K562 (cell line): ENCODE results near the gene KCTD19. TPM values are rescaled to one million over a fixed set of nuclear protein-coding genes. Genes with fewer than 3 reads are reported as not detected.

ENCODE experiments used
- BACH1 ChIP-seq: fragments of 200-800 bp; sonication (Bioruptor generic); IDR thresholded peaks from 2 replicates; pipeline ENCODE4 v1.6.1; 2016; ENCODE audit warnings: missing genetic modification characterization, missing compliant biosample characterization
- CBX3 ChIP-seq, 2 experiments: IDR thresholded peaks; 1 replicate in 1 of 2; 2 replicates in 1 of 2; pipeline ENCODE4 v1.6.1; 2012; ENCODE audit warnings: inconsistent platforms in 2 of 2, low read length in 2 of 2, borderline replicate concordance in 1 of 2, control low read depth in 1 of 2
- FOXM1 ChIP-seq, 2 experiments: fragments of 450-650 bp in 1 of 2; sonication (generic) in 1 of 2; formaldehyde crosslinking in 1 of 2; IDR thresholded peaks; 2 replicates each; pipeline versions ENCODE4 v1.6.1 to v1.9.0; 2017 to 2022; ENCODE audit warnings: low read depth in 2 of 2, mild to moderate bottlenecking in 2 of 2, missing genetic modification reagents in 1 of 2, moderate library complexity in 1 of 2
- GTF2A2 ChIP-seq: IDR thresholded peaks from 2 replicates; pipeline ENCODE4 v1.6.1; 2016; ENCODE audit warnings: mild to moderate bottlenecking, missing genetic modification characterization, missing compliant biosample characterization
- HMG20B ChIP-seq: fragments of 250-450 bp; sonication (Bioruptor Pico); IDR thresholded peaks from 2 replicates; pipeline ENCODE4 v1.5.0; 2021; ENCODE audit warnings: mild to moderate bottlenecking
- KAT2B ChIP-seq: IDR thresholded peaks from one replicate; pipeline ENCODE4 v1.6.1; 2012; ENCODE audit warnings: low read depth, mild to moderate bottlenecking, control low read depth, inconsistent platforms, low read length, moderate library complexity
- NR2C1 ChIP-seq, 2 experiments: fragments of 450-650 bp; IDR thresholded peaks; 2 replicates each; pipeline ENCODE4 v1.6.1; 2017; ENCODE audit warnings: mild to moderate bottlenecking in 2 of 2, antibody characterized with exemption in 1 of 2, inconsistent platforms in 1 of 2, missing compliant biosample characterization in 1 of 2, missing genetic modification characterization in 1 of 2
- NR2F6 ChIP-seq: fragments of 450-650 bp; formaldehyde crosslinking; IDR thresholded peaks from 2 replicates; pipeline ENCODE4 v1.4.0; 2020; ENCODE audit warnings: mild to moderate bottlenecking
- SRSF7 ChIP-seq: fragments of 200-400 bp; formaldehyde crosslinking; optimal IDR thresholded peaks from 2 replicates; pipeline ENCODE3; 2017; ENCODE audit warnings: mild to moderate bottlenecking, low read depth, low read length
- polyA plus RNA-seq, 8 experiments: library from polyadenylated mRNA; depleted of rRNA in 4 of 8; stranded (reverse) in 5 of 8; unstranded in 3 of 8; fragments of >200 nt; fragmentation: Nextera tagmentation in 2 of 8; fragmentation: Illumina TruSeq in 1 of 8; extraction: Ambion mirVana in 2 of 8; extraction: Trizol in 1 of 8; gene quantifications; 2 replicates each; pipeline versions ENCODE4 v1.2.1 to v1.2.3, GENCODE V29; 2011 to 2014; ENCODE audit warnings: inconsistent platforms in 1 of 8, missing spikeins in 1 of 8
- total RNA-seq, 7 experiments: library from RNA; depleted of rRNA in 6 of 7; stranded (reverse); fragments of >200 nt in 6 of 7; fragmentation: Illumina TruSeq in 2 of 7; extraction: Trizol in 2 of 7; gene quantifications; 2 replicates each; pipeline versions ENCODE4 v1.2.1 to v1.2.3, GENCODE V29; 2011 to 2021; ENCODE audit warnings: low replicate concordance in 1 of 7
- TF ChIP-seq, protein P1 (sequence below): IDR thresholded peaks from 2 replicates; pipeline ENCODE4 v1.6.1; 2011; ENCODE audit warnings: borderline replicate concordance, low read depth, mild to moderate bottlenecking, moderate library complexity, low read length; ENCODE audit not compliant: insufficient read depth, poor library complexity, severe bottlenecking
- TF ChIP-seq, protein P2 (sequence below): IDR thresholded peaks from 2 replicates; pipeline ENCODE4 v1.6.1; 2014; ENCODE audit warnings: antibody characterized with exemption
- TF ChIP-seq, protein P3 (sequence below): sonication (generic); formaldehyde crosslinking; IDR thresholded peaks from 2 replicates; pipeline ENCODE4 v1.5.0; 2020; ENCODE audit warnings: missing genetic modification reagents
- TF ChIP-seq, protein P4 (sequence below): sonication (generic); formaldehyde crosslinking; IDR thresholded peaks from 2 replicates; pipeline ENCODE4 v1.8.0; 2023; ENCODE audit warnings: missing genetic modification reagents, mild to moderate bottlenecking, borderline replicate concordance
- TF ChIP-seq, protein P5 (sequence below), 2 experiments: IDR thresholded peaks; 2 replicates each; pipeline ENCODE4 v1.6.1; 2011; ENCODE audit warnings: borderline replicate concordance in 1 of 2, control low read depth in 1 of 2, low read depth in 1 of 2, low read length in 1 of 2, mild to moderate bottlenecking in 1 of 2, mixed read lengths in 1 of 2, moderate library complexity in 1 of 2; ENCODE audit not compliant: insufficient read depth in 1 of 2, insufficient read length in 1 of 2, poor library complexity in 1 of 2, severe bottlenecking in 1 of 2; ENCODE audit errors: extremely low read depth in 1 of 2

Gene KCTD19
- total and polyA plus RNA-seq, 9 of the 15 experiments (the other 6 are each of a cell fraction or from before 2014, with no cell fraction given), result 0.03 to 0.91 (median 0.22) TPM; not detected in 2

DNA sequence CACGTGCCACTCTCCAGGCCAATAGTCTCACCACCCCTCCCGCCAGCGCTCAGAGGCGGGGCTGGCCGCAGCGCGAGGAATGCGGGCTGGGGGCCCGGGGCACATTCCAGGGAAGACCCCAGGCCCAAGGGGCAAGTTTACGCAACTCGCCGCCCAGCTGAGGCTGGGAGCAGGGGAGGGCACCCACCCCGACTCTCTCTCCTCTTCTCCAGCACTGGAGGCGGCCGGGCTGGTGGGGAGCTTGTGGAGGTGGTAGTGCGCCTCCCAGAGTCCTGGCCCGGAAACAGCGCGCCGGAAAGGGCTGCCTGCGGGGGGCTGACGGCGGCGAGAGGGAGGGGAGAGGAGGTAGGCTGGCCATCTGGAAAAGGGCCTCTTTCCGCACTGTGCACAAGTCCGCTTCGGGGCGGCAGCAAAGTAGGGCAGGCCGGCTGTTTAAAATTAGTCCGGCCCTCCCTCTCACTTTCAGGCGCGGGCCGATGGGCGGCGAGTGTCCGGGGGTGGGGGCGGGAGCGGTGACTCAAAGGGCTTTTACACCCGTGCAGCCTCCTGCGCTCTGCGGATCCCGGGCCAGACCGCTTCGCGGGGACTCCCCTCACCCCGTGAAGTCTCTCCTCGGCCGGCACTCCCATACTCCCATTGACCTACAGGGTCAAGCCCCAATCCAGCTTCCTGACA lies 80.3 kb downstream of the KCTD19 start (continued):
- no peak for TF ChIP-seq FOXM1 (IDR thresholded peaks at IDR 0.05; ENCODE audit: low read depth)
- peak; percentile 67; the same call in 1 of the 2 replicates for TF ChIP-seq FOXM1 (CRISPR knock-in tag; IDR thresholded peaks at IDR 0.05; ENCODE audit: low read depth)
- TF ChIP-seq NR2F6 (CRISPR knock-in tag), result no peak
- TF ChIP-seq, protein P1, sequence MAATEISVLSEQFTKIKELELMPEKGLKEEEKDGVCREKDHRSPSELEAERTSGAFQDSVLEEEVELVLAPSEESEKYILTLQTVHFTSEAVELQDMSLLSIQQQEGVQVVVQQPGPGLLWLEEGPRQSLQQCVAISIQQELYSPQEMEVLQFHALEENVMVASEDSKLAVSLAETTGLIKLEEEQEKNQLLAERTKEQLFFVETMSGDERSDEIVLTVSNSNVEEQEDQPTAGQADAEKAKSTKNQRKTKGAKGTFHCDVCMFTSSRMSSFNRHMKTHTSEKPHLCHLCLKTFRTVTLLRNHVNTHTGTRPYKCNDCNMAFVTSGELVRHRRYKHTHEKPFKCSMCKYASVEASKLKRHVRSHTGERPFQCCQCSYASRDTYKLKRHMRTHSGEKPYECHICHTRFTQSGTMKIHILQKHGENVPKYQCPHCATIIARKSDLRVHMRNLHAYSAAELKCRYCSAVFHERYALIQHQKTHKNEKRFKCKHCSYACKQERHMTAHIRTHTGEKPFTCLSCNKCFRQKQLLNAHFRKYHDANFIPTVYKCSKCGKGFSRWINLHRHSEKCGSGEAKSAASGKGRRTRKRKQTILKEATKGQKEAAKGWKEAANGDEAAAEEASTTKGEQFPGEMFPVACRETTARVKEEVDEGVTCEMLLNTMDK, result peak; percentile 81
- TF ChIP-seq KAT2B, result no peak
- no peak for TF ChIP-seq GTF2A2 (tag)
- TF ChIP-seq, protein P2, sequence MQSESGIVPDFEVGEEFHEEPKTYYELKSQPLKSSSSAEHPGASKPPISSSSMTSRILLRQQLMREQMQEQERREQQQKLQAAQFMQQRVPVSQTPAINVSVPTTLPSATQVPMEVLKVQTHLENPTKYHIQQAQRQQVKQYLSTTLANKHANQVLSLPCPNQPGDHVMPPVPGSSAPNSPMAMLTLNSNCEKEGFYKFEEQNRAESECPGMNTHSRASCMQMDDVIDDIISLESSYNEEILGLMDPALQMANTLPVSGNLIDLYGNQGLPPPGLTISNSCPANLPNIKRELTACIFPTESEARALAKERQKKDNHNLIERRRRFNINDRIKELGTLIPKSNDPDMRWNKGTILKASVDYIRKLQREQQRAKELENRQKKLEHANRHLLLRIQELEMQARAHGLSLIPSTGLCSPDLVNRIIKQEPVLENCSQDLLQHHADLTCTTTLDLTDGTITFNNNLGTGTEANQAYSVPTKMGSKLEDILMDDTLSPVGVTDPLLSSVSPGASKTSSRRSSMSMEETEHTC, result no peak
- TF ChIP-seq BACH1 (tag), result no peak
- no peak for TF ChIP-seq HMG20B (CRISPR knock-in tag)
- peak in 1 of 2 experiments; percentile 38; a peak in 1 of 3 replicates for TF ChIP-seq CBX3 (IDR thresholded peaks at IDR 0.05; ENCODE audit: borderline replicate concordance in 1 of 2, low read length in 2 of 2)
- TF ChIP-seq, protein P3, sequence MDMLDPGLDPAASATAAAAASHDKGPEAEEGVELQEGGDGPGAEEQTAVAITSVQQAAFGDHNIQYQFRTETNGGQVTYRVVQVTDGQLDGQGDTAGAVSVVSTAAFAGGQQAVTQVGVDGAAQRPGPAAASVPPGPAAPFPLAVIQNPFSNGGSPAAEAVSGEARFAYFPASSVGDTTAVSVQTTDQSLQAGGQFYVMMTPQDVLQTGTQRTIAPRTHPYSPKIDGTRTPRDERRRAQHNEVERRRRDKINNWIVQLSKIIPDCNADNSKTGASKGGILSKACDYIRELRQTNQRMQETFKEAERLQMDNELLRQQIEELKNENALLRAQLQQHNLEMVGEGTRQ (CRISPR knock-in tag), result peak; percentile 90
- TF ChIP-seq SRSF7, result no peak
- TF ChIP-seq, protein P4, sequence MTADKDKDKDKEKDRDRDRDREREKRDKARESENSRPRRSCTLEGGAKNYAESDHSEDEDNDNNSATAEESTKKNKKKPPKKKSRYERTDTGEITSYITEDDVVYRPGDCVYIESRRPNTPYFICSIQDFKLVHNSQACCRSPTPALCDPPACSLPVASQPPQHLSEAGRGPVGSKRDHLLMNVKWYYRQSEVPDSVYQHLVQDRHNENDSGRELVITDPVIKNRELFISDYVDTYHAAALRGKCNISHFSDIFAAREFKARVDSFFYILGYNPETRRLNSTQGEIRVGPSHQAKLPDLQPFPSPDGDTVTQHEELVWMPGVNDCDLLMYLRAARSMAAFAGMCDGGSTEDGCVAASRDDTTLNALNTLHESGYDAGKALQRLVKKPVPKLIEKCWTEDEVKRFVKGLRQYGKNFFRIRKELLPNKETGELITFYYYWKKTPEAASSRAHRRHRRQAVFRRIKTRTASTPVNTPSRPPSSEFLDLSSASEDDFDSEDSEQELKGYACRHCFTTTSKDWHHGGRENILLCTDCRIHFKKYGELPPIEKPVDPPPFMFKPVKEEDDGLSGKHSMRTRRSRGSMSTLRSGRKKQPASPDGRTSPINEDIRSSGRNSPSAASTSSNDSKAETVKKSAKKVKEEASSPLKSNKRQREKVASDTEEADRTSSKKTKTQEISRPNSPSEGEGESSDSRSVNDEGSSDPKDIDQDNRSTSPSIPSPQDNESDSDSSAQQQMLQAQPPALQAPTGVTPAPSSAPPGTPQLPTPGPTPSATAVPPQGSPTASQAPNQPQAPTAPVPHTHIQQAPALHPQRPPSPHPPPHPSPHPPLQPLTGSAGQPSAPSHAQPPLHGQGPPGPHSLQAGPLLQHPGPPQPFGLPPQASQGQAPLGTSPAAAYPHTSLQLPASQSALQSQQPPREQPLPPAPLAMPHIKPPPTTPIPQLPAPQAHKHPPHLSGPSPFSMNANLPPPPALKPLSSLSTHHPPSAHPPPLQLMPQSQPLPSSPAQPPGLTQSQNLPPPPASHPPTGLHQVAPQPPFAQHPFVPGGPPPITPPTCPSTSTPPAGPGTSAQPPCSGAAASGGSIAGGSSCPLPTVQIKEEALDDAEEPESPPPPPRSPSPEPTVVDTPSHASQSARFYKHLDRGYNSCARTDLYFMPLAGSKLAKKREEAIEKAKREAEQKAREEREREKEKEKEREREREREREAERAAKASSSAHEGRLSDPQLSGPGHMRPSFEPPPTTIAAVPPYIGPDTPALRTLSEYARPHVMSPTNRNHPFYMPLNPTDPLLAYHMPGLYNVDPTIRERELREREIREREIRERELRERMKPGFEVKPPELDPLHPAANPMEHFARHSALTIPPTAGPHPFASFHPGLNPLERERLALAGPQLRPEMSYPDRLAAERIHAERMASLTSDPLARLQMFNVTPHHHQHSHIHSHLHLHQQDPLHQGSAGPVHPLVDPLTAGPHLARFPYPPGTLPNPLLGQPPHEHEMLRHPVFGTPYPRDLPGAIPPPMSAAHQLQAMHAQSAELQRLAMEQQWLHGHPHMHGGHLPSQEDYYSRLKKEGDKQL (CRISPR knock-in tag), result no peak
- TF ChIP-seq, protein P5, sequence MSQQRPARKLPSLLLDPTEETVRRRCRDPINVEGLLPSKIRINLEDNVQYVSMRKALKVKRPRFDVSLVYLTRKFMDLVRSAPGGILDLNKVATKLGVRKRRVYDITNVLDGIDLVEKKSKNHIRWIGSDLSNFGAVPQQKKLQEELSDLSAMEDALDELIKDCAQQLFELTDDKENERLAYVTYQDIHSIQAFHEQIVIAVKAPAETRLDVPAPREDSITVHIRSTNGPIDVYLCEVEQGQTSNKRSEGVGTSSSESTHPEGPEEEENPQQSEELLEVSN (IDR thresholded peaks at IDR 0.05; ENCODE audit: borderline replicate concordance in 1 of 2, extremely low read depth in 1 of 2, insufficient read depth in 1 of 2, insufficient read length in 1 of 2, low read depth in 1 of 2, low read length in 1 of 2, poor library complexity in 1 of 2, severe bottlenecking in 1 of 2), result peak; percentile 75 to 90
- no peak for TF ChIP-seq NR2C1 (IDR thresholded peaks at IDR 0.05)
- TF ChIP-seq NR2C1 (tag; IDR thresholded peaks at IDR 0.05), result no peak
